ENCODE data around the gene USH1G. TPM values are rescaled to one million over a fixed set of nuclear protein-coding genes. Genes with fewer than 3 reads are reported as not detected.
"Not testable (repeated sequence)": the region's sequence is repeated elsewhere in the genome, so short reads cannot be mapped to it uniquely, and the experiment has no call there.

USH1G gene
- total RNA-seq, 1 donor from 2014 or later = 0.56 TPM

- no peak for DNase-seq (ENCODE audit: extremely low spot score, unreplicated experiment)
- H3K9me3 Mint-ChIP-seq = no peaks in the 10 kb centered on the region
- peak overlapping the region; percentile 83 for H3K4me3 Mint-ChIP-seq
- H3K36me3 Mint-ChIP-seq = no peaks in the 10 kb centered on the region
- peaks cover 9% of the 10 kb centered on the region for H3K4me1 Mint-ChIP-seq (ENCODE audit: unreplicated experiment)
- H3K27me3 Mint-ChIP-seq = peaks cover 40% of the 10 kb centered on the region
- H3K27ac Mint-ChIP-seq = peak overlapping the region; percentile 46
- TF ChIP-seq, protein P1, sequence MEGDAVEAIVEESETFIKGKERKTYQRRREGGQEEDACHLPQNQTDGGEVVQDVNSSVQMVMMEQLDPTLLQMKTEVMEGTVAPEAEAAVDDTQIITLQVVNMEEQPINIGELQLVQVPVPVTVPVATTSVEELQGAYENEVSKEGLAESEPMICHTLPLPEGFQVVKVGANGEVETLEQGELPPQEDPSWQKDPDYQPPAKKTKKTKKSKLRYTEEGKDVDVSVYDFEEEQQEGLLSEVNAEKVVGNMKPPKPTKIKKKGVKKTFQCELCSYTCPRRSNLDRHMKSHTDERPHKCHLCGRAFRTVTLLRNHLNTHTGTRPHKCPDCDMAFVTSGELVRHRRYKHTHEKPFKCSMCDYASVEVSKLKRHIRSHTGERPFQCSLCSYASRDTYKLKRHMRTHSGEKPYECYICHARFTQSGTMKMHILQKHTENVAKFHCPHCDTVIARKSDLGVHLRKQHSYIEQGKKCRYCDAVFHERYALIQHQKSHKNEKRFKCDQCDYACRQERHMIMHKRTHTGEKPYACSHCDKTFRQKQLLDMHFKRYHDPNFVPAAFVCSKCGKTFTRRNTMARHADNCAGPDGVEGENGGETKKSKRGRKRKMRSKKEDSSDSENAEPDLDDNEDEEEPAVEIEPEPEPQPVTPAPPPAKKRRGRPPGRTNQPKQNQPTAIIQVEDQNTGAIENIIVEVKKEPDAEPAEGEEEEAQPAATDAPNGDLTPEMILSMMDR (conservative IDR thresholded peaks at IDR 0.05) = no peak
These were observed 47.3 kb upstream of the USH1G start for GRCh38 chr17:74970395-74970794.

DNA sequence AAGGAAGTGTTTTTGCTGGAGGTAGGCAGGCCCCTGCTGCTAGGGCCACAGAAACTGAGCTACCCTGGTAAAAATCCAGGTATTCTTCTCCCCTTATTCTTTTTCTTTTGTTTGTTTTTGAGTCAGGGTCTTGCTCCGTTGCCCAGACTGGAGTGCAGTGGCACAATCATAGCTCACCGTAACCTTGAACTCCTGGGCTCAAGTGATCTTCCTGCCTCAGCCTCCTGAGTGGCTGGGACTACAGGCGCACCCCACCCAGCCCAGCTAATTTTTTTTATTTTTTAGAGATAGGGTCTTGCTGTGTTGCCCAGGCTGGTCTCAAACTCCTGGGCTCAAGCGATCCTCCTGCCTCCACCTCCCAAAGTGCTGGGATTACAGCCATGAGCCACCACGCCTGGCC lies 46.4 kb upstream of the USH1G start:
- not testable (repeated sequence) for H3K4me3 Mint-ChIP-seq

GRCh38 chr17:74968361-74968780 lies 45.3 kb upstream of the USH1G start:
- Mint-ChIP-seq H3K4me3 (peak overlapping the region; percentile 55), H3K36me3 (no peaks in the 10 kb centered on the region), H3K9me3 (no peaks in the 10 kb centered on the region), H3K27me3 (peaks cover 25% of the 10 kb centered on the region), H3K27ac (peak overlapping the region; percentile 41), H3K4me1 (ENCODE audit: unreplicated experiment) (peaks cover 9% of the 10 kb centered on the region)
- TF ChIP-seq, protein P1 (conservative IDR thresholded peaks at IDR 0.05) = no peak
- DNase-seq (ENCODE audit: extremely low spot score, unreplicated experiment) = no peak

More for the DNA sequence above, 46.4 kb upstream of the USH1G start:
- Mint-ChIP-seq H3K27ac (peak overlapping the region; percentile 41), H3K27me3 (peaks cover 32% of the 10 kb centered on the region)
- DNase-seq (ENCODE audit: extremely low spot score, unreplicated experiment); H3K36me3 Mint-ChIP-seq; H3K4me1 Mint-ChIP-seq (ENCODE audit: unreplicated experiment); H3K9me3 Mint-ChIP-seq: not testable (repeated sequence)

GRCh38 chr17:74964988-74965622 lies 42.0 kb upstream of the USH1G start:
- H3K4me1 Mint-ChIP-seq (ENCODE audit: unreplicated experiment) = no peaks in the 10 kb centered on the region
- no peak overlapping the region for H3K4me3 Mint-ChIP-seq
- H3K36me3 Mint-ChIP-seq = no peaks in the 10 kb centered on the region
- H3K9me3 Mint-ChIP-seq = no peaks in the 10 kb centered on the region
- H3K27ac Mint-ChIP-seq = peak overlapping the region; percentile 5
- TF ChIP-seq, protein P1 (conservative IDR thresholded peaks at IDR 0.05) = no peak
- no peak for DNase-seq (ENCODE audit: extremely low spot score, unreplicated experiment)
- peaks cover 2% of the 10 kb centered on the region for H3K27me3 Mint-ChIP-seq

DNA sequence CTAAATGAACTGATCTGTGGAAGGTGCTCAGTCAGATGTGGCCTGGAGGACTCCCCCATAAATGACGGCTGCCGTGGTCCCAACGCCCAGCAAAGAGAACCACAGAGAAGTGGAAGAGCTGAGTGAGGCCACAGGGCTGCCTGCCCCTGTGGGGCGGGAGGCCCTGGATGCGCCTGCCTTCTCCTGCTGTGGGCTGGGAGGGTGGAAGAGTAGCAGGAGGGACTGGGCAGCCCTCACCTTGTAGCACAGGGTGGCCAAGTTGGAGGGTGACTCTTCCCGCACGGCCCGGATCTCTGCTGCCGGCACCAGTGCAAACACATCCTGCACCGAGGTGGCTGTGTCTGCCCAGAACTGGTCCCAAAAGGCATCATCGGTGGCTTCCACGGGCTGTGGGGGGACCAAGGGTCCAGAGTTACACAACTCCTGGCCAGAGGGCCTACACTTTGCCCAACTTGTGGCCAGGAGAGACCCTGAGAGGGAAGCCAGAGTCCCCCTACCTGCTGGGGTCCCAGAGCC lies 41.2 kb upstream of the USH1G start:
- TF ChIP-seq, protein P1 (conservative IDR thresholded peaks at IDR 0.05) = no peak
- Mint-ChIP-seq H3K4me3 (no peak overlapping the region), H3K27ac (no peak overlapping the region), H3K9me3 (no peaks in the 10 kb centered on the region), H3K4me1 (ENCODE audit: unreplicated experiment) (no peaks in the 10 kb centered on the region), H3K27me3 (no peaks in the 10 kb centered on the region), H3K36me3 (no peaks in the 10 kb centered on the region)
- no peak for DNase-seq (ENCODE audit: extremely low spot score, unreplicated experiment)

- H3K4me1 Mint-ChIP-seq (ENCODE audit: unreplicated experiment) = no peaks in the 10 kb centered on the region
These were observed 40.6 kb upstream of the USH1G start for GRCh38 chr17:74963656-74964055.

More at GRCh38 chr17:74963656-74964055, 40.6 kb upstream of the USH1G start:
- Mint-ChIP-seq H3K4me3 (no peak overlapping the region), H3K27ac (no peak overlapping the region), H3K36me3 (no peaks in the 10 kb centered on the region), H3K9me3 (no peaks in the 10 kb centered on the region), H3K27me3 (no peaks in the 10 kb centered on the region)
- TF ChIP-seq, protein P1 (conservative IDR thresholded peaks at IDR 0.05) = peak; percentile 19
- no peak for DNase-seq (ENCODE audit: extremely low spot score, unreplicated experiment)

All from type B pancreatic cell (in vitro differentiated cells).